ENCODE data around the gene MTMR3.

The MTMR3 gene

GRCh38 chr22:29914991-29915533 lies 32.1 kb downstream of the MTMR3 start:
- no peak for TF ChIP-seq CTCF (conservative IDR thresholded peaks at IDR 0.05; ENCODE audit: low read depth, low read length)
- H3K4me3 ChIP-seq (ENCODE audit: low read depth, low read length) = no peak overlapping the region
- DNase-seq (ENCODE audit: low read depth) = no peak

GRCh38 chr22:29916007-29916544 lies 33.1 kb downstream of the MTMR3 start:
- TF ChIP-seq CTCF (conservative IDR thresholded peaks at IDR 0.05; ENCODE audit: low read depth, low read length) = no peak
- no peak for DNase-seq (ENCODE audit: low read depth)
- H3K4me3 ChIP-seq (ENCODE audit: low read depth, low read length) = no peak overlapping the region

- H3K4me3 ChIP-seq (ENCODE audit: low read depth, low read length) = no peak overlapping the region
- DNase-seq (ENCODE audit: low read depth) = peak; percentile 42
- TF ChIP-seq CTCF (conservative IDR thresholded peaks at IDR 0.05; ENCODE audit: low read depth, low read length) = no peak
These were observed 34.3 kb downstream of the MTMR3 start for GRCh38 chr22:29917052-29917902.

GRCh38 chr22:29925402-29925801 lies 42.4 kb downstream of the MTMR3 start:
- TF ChIP-seq CTCF (conservative IDR thresholded peaks at IDR 0.05; ENCODE audit: low read depth, low read length) = no peak
- H3K4me3 ChIP-seq (ENCODE audit: low read depth, low read length) = no peak overlapping the region
- DNase-seq (ENCODE audit: low read depth) = no peak

GRCh38 chr22:29926057-29926456 lies 43.1 kb downstream of the MTMR3 start:
- TF ChIP-seq CTCF (conservative IDR thresholded peaks at IDR 0.05; ENCODE audit: low read depth, low read length) = no peak
- no peak for DNase-seq (ENCODE audit: low read depth)
- no peak overlapping the region for H3K4me3 ChIP-seq (ENCODE audit: low read depth, low read length)

GRCh38 chr22:29932136-29932535 lies 49.2 kb downstream of the MTMR3 start:
- TF ChIP-seq CTCF (conservative IDR thresholded peaks at IDR 0.05; ENCODE audit: low read depth, low read length) = no peak
- no peak overlapping the region for H3K4me3 ChIP-seq (ENCODE audit: low read depth, low read length)
- DNase-seq (ENCODE audit: low read depth) = no peak
